AML-193 (cell line): Measurements from ENCODE around the gene CACNG1.
"Not testable (repeated sequence)": the region's sequence is repeated elsewhere in the genome, so short reads cannot be mapped to it uniquely, and the experiment has no call there.

Source experiments
- DNase-seq, 2 experiments: peaks; one replicate each; lab custom pipeline; 2025; lab: John Stamatoyannopoulos, UW

The CACNG1 gene

GRCh38 chr17:67079491-67079890 is 35.1 kb downstream of the CACNG1 start:
- no peak for DNase-seq

DNA sequence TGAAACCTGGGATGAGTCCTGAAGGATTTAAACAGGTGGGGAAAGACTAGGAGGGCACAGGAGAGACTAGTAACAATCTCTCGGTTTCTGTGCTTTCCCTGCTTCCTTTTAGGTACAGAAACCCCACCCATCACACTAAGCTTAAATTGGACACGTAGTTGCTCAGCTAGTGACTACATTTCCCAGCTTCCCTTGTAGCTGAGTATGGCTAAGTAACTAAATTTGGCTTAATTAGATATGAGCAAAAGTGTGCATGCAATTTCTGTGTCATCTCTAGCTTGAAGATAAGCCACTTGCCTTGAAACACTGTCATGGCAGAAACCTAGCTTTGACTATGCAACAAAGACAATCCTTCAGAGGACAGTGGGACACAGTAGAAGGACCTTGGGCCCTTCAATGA is 36.5 kb downstream of the CACNG1 start:
- DNase-seq: no peak

GRCh38 chr17:67082107-67082506 is 37.8 kb downstream of the CACNG1 start:
- peak in 1 of 2 experiments; percentile 25 for DNase-seq

DNA sequence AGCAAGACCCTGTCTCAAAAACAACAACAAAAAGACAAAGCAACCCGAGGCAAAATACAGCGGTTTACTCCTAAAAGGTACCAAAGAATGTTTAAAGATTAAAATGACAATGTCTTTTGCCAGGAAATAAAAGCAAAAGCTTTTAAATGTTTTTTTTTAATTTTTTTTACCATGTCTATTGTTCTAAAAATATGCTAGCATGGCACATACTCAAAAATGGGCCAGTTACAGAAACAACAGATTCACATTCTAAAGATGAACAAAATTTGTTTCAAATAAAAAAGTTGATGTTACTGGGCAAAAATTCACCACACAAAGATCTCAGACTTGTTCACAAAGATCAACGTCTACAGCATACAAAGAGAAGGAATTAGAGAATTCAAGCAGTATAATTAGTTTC is 41.1 kb downstream of the CACNG1 start:
- no peak for DNase-seq

DNA sequence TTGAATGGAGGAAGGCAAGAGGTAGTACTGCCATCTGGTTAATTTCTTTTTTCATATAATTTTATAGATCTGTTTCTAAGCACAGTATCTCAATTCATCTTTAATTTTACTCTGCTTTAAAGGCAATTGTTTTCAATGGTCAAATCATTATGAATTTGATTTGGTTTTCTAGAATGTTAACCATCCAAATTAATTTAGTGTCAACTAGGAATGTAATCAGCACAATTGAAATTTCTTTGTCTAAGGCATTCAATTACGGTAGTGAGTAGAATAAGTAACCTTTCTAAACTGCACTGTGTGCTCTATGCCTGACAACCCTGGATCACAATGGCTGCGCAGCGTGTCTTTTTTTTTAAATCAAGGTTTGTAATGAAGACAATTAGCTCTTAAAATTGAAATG is 44.3 kb downstream of the CACNG1 start:
- no peak for DNase-seq

- DNase-seq: no peak
Measured at GRCh38 chr17:67090341-67090740, 46.0 kb downstream of the CACNG1 start.

- no peak for DNase-seq
Measured at GRCh38 chr17:67092291-67092690, 47.9 kb downstream of the CACNG1 start.

- not testable (repeated sequence) for DNase-seq
Measured at GRCh38 chr17:67092710-67093109, 48.4 kb downstream of the CACNG1 start.

DNA sequence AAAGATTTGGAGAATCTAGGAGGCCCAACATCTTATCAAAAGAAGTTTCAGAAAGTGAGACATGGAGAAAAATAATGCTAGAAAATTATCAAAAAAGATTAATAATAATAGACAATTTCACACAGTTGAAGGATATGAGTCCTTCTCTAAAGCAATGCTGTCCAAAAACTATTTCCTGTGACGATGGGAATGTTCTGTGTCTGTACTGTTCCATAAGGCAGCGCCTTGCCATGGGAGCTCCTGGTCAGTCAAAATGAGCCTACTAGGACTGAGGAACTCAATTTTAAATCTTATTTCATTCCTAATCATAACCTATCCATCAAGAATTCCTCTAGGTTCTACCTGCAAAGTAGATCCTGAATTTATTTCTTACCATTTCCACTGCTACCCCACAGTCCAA is 49.0 kb downstream of the CACNG1 start:
- DNase-seq: no peak

DNA sequence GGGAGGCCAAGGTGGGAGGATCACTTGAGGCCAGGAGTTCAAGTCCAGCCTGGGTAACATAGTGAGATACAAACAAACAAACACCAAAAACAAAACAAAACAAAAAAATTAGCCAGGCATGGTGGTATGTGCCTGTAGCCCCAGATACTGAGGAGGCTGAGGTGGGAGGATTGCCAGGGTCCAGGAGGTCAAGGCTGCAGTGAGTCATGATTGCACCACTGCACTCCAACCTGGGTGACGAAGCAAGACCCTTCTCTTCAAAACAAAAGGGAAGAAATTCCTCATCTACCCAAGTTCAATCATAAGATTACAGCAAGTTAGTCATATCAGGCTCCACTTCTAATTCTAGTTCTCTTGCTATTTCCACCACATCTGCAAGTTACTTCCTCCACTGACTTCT is 50.9 kb downstream of the CACNG1 start:
- DNase-seq: not testable (repeated sequence)

GRCh38 chr17:67095803-67096202 is 51.4 kb downstream of the CACNG1 start:
- DNase-seq: no peak

DNA sequence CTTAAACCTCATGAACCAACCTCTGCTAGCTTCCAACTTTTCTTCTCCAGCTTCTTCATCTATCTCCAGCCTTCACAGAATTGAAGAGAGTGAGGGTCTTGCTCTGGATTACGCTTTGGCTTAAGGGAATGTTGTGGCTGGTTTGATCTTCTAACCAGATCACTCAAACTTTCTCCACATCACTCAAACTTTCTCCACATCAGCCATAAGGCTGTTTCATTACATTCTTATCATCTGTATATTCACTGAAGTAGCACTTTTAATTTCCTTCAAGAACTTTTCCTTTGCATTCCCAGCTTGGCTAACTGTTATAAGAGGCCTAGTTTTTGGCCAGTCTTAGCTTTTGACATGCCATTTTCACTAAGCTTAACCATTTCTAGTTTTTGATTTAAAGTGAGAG is 52.3 kb downstream of the CACNG1 start:
- no peak for DNase-seq

DNA sequence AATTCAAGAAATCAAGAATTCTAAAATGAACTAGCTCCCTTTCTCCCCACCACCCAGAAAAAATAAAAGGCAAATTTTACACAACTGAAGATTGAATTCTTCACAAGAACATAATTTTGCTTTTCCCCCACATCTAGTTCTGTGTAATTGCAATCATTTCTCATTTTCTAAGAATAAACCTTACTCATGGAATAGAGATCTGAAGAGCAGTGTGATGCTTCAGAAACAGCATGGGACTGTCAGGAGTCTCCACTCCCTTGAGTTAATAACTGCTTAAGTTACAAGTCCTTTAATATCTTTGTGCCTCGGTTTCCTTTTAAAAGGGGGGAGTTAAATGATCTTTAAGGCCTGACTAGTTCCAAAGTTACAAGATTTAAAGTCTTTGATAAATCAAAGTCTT is 53.7 kb downstream of the CACNG1 start:
- no peak for DNase-seq

- DNase-seq: not testable (repeated sequence)
Measured at GRCh38 chr17:67104641-67105040, 60.3 kb downstream of the CACNG1 start.

DNA sequence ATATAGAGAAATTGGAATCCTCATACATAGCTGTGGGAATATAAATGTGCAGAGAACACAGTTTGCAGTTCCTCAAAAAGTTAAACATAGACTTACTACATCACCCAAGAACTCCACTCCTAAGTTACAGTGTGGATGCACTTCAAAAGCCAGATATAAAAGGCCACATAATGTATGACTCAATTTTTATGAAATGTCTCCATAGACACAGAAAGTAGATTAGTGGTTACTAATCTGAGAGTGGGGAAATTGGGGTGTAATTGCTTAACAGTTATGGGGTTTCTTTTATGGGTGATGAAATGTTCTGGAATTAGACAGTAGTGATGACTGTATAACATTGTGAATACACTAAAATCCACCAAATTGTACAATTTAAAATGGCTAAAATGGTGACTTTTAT is 60.9 kb downstream of the CACNG1 start:
- DNase-seq: peak; percentile 97
